Testis (tissue), 3 donors: Measurements from ENCODE around the gene MAGI2. TPM values are rescaled to one million over a fixed set of nuclear protein-coding genes. Genes with fewer than 3 reads are reported as not detected.

Source experiments
- DNase-seq: peaks from one replicate; pipeline ENCODE4 v3.0.0-alpha.2; 2019
- H3K27ac ChIP-seq, 2 donors: fragments of 200-600 bp; sonication (generic); one replicate each; pipeline ENCODE4 v1.5.1; 2019
- H3K27me3 ChIP-seq: fragments of 200-600 bp; sonication (generic); one replicate; pipeline ENCODE4 v1.5.1; 2019
- H3K36me3 ChIP-seq: fragments of 200-600 bp; sonication (generic); one replicate; pipeline ENCODE4 v1.5.1; 2017; ENCODE audit warnings: low read depth; ENCODE audit errors: missing control alignments
- H3K4me1 ChIP-seq: fragments of 200-600 bp; sonication (generic); one replicate; pipeline ENCODE4 v1.5.1; 2019
- H3K4me3 ChIP-seq, 2 donors: fragments of 200-600 bp; sonication (generic); one replicate each; pipeline ENCODE4 v1.5.1; 2017 to 2019
- H3K9me3 ChIP-seq: fragments of 200-600 bp; sonication (generic); one replicate; pipeline ENCODE4 v1.5.1; 2017
- POLR2A ChIP-seq: fragments of 450-650 bp; IDR thresholded peaks from one replicate; pipeline ENCODE4 v1.6.1; 2017; ENCODE audit warnings: antibody characterized with exemption, mild to moderate bottlenecking, moderate library complexity
- WGBS, 2 donors: methylation state at CpG; one replicate each; pipeline ENCODE4 v1.1.5; 2018; 5-methylcytosine and 5-hydroxymethylcytosine counted together
- intact Hi-C: fragments of 100-400 bp; cut with DNase I; formaldehyde crosslinking; loops from one replicate; pipeline ENCODE4 v1.15.1; 2023; ENCODE audit warnings: low total_unique reads
- polyA plus RNA-seq: library from polyadenylated mRNA; stranded (reverse); fragments of 350-450 nt; fragmentation: Illumina TruSeq; extraction: RNeasy Lipid Tissue Mini Kit (QIAGEN cat#74804); gene quantifications from one replicate; pipeline ENCODE4 v1.2.3, GENCODE V29; 2014; ENCODE audit warnings: low read depth, low replicate concordance; ENCODE audit not compliant: insufficient read depth
- total RNA-seq, 2 donors: library from RNA; depleted of rRNA; stranded (reverse); fragments of >200 nt; gene quantifications; one replicate each; pipeline ENCODE4 v1.2.3, GENCODE V29; 2016
- TF ChIP-seq, protein P1 (sequence below), 3 experiments: fragments of 450-650 bp in 2 of 3; fragments of 200-600 bp in 1 of 3; sonication (generic) in 1 of 3; IDR thresholded peaks; one replicate each; pipeline ENCODE4 v1.5.1; 2016 to 2019; ENCODE audit warnings: antibody characterized with exemption in 3 of 3, mild to moderate bottlenecking in 2 of 3, moderate library complexity in 1 of 3

MAGI2 gene
- total and polyA plus RNA-seq, 3 donors from 2014 or later, result 11.2 to 13.1 (median 12.4) TPM

DNA sequence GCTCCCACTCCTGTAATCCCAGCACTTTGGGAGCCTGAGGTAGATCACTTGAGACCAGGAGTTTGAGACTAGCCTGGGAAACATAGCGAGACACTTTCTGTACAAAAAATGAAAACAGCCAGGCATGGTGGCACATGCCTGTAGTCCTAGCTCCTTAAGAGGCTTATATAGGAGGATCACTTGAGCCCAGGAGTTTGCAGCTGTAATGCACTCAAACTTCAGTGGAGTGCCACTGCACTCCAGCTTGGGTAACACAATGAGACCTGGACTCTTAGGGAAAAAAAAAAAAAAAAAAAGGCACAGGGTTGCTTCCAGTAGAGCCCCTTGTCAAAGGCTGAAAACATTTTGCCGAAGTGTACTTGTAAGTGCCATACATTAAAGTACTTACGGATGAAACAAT is 1459.6 kb downstream of the MAGI2 start:
- H3K27me3 ChIP-seq, result no peaks in the 10 kb centered on the region
- H3K36me3 ChIP-seq, result no peaks in the 10 kb centered on the region
- intact Hi-C loops, result no loop called here
- H3K9me3 ChIP-seq, result no peaks in the 10 kb centered on the region
- no peak for DNase-seq
- no peak overlapping the region for H3K27ac ChIP-seq
- H3K4me3 ChIP-seq, result no peak overlapping the region
- TF ChIP-seq POLR2A, result no peak
- TF ChIP-seq, protein P1, sequence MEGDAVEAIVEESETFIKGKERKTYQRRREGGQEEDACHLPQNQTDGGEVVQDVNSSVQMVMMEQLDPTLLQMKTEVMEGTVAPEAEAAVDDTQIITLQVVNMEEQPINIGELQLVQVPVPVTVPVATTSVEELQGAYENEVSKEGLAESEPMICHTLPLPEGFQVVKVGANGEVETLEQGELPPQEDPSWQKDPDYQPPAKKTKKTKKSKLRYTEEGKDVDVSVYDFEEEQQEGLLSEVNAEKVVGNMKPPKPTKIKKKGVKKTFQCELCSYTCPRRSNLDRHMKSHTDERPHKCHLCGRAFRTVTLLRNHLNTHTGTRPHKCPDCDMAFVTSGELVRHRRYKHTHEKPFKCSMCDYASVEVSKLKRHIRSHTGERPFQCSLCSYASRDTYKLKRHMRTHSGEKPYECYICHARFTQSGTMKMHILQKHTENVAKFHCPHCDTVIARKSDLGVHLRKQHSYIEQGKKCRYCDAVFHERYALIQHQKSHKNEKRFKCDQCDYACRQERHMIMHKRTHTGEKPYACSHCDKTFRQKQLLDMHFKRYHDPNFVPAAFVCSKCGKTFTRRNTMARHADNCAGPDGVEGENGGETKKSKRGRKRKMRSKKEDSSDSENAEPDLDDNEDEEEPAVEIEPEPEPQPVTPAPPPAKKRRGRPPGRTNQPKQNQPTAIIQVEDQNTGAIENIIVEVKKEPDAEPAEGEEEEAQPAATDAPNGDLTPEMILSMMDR (IDR thresholded peaks at IDR 0.05), result no peak
- WGBS, 2 donors, result 90 to 98% methylated on average over 3 of the region's 3 CpGs
- no peaks in the 10 kb centered on the region for H3K4me1 ChIP-seq

DNA sequence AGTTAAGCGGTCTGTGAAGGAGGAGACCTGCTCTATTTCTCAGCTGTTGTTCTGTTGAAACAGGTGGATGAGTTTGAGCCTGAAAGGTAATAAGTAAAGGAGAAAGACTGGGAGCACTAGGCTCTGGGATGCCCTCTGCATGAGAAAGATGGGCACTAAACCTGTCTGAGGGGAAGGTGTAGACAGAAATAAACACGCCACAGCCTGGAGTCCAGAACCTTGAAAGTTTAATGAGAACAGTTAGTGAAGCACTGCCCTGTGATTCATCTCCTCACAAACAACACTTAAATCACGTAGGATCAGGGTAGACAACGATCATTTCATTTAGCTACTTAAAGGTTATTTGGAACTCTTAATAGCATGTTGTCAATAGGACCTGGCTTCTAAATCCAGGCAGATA is 1461.8 kb downstream of the MAGI2 start:
- Histone ChIP-seq H3K27ac (no peak overlapping the region), H3K36me3 (no peaks in the 10 kb centered on the region), H3K9me3 (no peaks in the 10 kb centered on the region), H3K4me1 (no peaks in the 10 kb centered on the region), H3K4me3 (no peak overlapping the region), H3K27me3 (no peaks in the 10 kb centered on the region)
- WGBS, 2 donors, result 80 to 86% methylated on average over 4 of the region's 4 CpGs
- DNase-seq, result no peak
- TF ChIP-seq, protein P1 (IDR thresholded peaks at IDR 0.05), result no peak
- TF ChIP-seq POLR2A, result no peak
- intact Hi-C loops, result no loop called here

DNA sequence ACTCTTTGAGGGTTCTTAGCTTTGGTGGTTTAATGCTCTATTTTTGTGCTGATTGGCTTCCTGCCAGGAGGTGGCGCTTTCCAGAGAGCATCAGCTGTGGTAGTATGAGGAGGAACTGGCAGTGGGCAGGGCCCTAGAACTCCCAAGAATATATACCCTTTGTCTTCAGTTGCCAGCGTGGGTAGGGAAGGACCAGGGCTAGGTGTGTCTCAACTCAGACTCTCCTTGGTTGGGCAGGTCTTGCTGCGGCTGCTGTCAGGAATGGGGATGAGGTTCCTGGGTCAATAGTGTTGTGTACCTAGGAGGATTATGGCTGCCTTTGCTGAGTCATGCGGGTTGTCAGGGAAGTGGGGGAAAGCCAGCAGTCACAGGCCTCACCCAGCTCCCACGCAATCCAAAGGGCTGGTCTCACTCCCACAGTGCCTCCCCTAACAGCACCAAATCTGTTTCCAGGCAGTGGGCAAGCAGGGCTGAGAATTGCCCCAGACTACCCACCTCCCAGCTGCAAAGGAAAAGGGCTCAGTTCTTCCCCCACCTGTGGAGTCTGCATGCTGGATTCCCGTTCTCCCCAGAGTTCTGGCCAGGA is 1463.4 kb downstream of the MAGI2 start:
- Histone ChIP-seq H3K4me1 (no peaks in the 10 kb centered on the region), H3K27ac (no peak overlapping the region), H3K4me3 (no peak overlapping the region), H3K27me3 (no peaks in the 10 kb centered on the region), H3K36me3 (no peaks in the 10 kb centered on the region), H3K9me3 (no peaks in the 10 kb centered on the region)
- intact Hi-C loops, result no loop called here
- no peak for TF ChIP-seq POLR2A
- TF ChIP-seq, protein P1 (IDR thresholded peaks at IDR 0.05), result no peak
- 82 to 85% methylated on average over 6 of the region's 6 CpGs for WGBS, 2 donors
- DNase-seq, result no peak

DNA sequence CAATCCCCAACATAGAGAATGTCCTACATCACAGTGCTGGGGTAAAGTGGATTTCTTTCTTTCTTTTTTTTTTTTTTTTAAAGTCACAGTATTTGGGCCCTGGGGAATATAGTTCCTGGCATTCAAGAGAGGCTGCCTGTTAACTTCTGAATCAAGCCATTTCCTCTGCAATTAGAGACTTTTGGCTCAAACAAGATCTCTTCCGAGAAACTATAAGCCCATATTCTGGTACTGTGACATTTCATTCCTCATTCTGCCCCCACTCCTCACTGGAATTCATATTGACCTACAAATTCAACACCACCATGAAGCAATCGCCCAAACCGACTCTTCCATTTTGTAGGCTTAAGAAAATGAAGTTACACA is 1467.5 kb downstream of the MAGI2 start:
- TF ChIP-seq POLR2A, result no peak
- TF ChIP-seq, protein P1 (IDR thresholded peaks at IDR 0.05), result no peak
- no peak overlapping the region for H3K4me3 ChIP-seq
- no peaks in the 10 kb centered on the region for H3K9me3 ChIP-seq
- H3K36me3 ChIP-seq, result no peaks in the 10 kb centered on the region
- intact Hi-C loops, result no loop called here
- no peak overlapping the region for H3K27ac ChIP-seq
- no peaks in the 10 kb centered on the region for H3K4me1 ChIP-seq
- 66 to 83% methylated on average over 3 of the region's 3 CpGs for WGBS, 2 donors
- H3K27me3 ChIP-seq, result no peaks in the 10 kb centered on the region
- DNase-seq, result no peak

DNA sequence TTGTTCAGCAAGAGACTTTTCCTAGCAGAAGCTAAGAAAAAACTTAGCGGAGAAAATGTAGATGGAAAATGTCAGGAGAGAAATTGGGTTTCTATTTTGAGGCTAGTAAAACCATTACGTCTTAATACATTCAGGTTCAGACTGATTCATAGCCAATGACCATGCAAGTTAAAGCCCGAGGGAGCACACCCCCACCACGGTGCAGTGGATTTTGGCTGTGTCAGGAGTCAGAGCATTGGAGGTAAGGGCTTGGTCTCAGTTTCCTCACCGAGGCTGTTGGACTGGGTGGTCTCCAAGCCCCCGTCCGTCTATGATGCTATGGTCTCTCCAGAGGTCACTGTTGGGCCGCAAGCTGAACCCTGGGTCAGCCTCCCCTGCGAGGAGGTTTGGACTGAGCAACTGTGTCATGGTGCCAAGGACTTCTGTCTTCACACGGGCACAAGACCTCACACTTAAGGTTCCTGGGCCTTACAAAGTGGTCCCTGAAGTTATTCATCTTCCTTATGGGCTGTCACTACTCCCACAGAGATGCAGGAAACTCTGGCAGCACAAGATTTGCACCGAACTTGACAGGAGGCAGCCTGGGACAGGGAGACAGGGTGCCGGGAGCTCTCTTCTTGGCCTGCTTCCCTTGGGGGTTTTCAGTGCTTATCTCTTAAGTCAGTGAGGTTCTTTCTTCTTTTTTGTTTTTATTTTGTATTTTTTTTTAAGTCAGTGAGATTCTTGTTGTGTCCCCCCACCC is 1468.1 kb downstream of the MAGI2 start:
- no peak overlapping the region for H3K4me3 ChIP-seq
- no peak for DNase-seq
- no peak overlapping the region for H3K27ac ChIP-seq
- no peaks in the 10 kb centered on the region for H3K36me3 ChIP-seq
- intact Hi-C loops, result no loop called here
- no peaks in the 10 kb centered on the region for H3K4me1 ChIP-seq
- H3K9me3 ChIP-seq, result no peaks in the 10 kb centered on the region
- TF ChIP-seq POLR2A, result no peak
- TF ChIP-seq, protein P1 (IDR thresholded peaks at IDR 0.05), result no peak
- WGBS, 2 donors, result 41 to 62% methylated on average over 12 of the region's 12 CpGs
- no peaks in the 10 kb centered on the region for H3K27me3 ChIP-seq
